AG09309 (cell line): ENCODE measurements around the gene PPP1R7.

Experiments used
- DNase-seq: peaks from one replicate; pipeline ENCODE4 v3.0.0-alpha.2; 2010; ENCODE audit warnings: low read depth
- H3K4me3 ChIP-seq: 2 replicates; pipeline ENCODE4 v1.5.1; 2011; ENCODE audit warnings: mild to moderate bottlenecking, low read depth, low read length, moderate library complexity; ENCODE audit not compliant: control insufficient read depth
- CTCF ChIP-seq: IDR thresholded peaks from 2 replicates; pipeline ENCODE4 v1.5.1; 2011; ENCODE audit warnings: mild to moderate bottlenecking, low read depth, low read length, inconsistent platforms; ENCODE audit not compliant: insufficient read depth, control insufficient read depth; ENCODE audit errors: missing control alignments

Gene PPP1R7

GRCh38 chr2:241128266-241128665 lies 22.0 kb upstream of the PPP1R7 start:
- DNase-seq, result no peak
- H3K4me3 ChIP-seq, result no peak overlapping the region
- no peak for TF ChIP-seq CTCF

- DNase-seq, result no peak
- no peak overlapping the region for H3K4me3 ChIP-seq
- TF ChIP-seq CTCF, result no peak
Observed at GRCh38 chr2:241129086-241129871, 21.0 kb upstream of the PPP1R7 start.

- DNase-seq, result no peak
- no peak overlapping the region for H3K4me3 ChIP-seq
- no peak for TF ChIP-seq CTCF
Observed at GRCh38 chr2:241130316-241130715, 20.0 kb upstream of the PPP1R7 start.

- TF ChIP-seq CTCF, result no peak
- DNase-seq, result no peak
- H3K4me3 ChIP-seq, result no peak overlapping the region
Observed at GRCh38 chr2:241131531-241131930, 18.7 kb upstream of the PPP1R7 start.

GRCh38 chr2:241132538-241133435 lies 17.5 kb upstream of the PPP1R7 start:
- no peak overlapping the region for H3K4me3 ChIP-seq
- TF ChIP-seq CTCF, result no peak
- no peak for DNase-seq

GRCh38 chr2:241133436-241133820 lies 16.8 kb upstream of the PPP1R7 start:
- TF ChIP-seq CTCF, result no peak
- H3K4me3 ChIP-seq, result no peak overlapping the region
- no peak for DNase-seq
